DOHH2 (cell line): ENCODE measurements around the gene REXO4.
"Not testable (repeated sequence)": the region's sequence is repeated elsewhere in the genome, so short reads cannot be mapped to it uniquely, and the experiment has no call there.

Source experiments
- CTCF ChIP-seq: fragments of 200-600 bp; sonication (generic); IDR thresholded peaks from one replicate; pipeline ENCODE4 v1.5.1; 2014; ENCODE audit warnings: antibody characterized with exemption, mild to moderate bottlenecking, low read depth, low read length; ENCODE audit not compliant: poor library complexity, severe bottlenecking
- EZH2phosphoT487 ChIP-seq: fragments of 200-600 bp; sonication (generic); IDR thresholded peaks from 2 replicates; pipeline ENCODE4 v1.6.1; 2017; ENCODE audit warnings: borderline replicate concordance, mild to moderate bottlenecking, antibody characterized with exemption, low read length, moderate library complexity, mixed read lengths

- not testable (repeated sequence) for TF ChIP-seq CTCF, EZH2phosphoT487
Observed at GRCh38 chr9:133451865-133452264, 34.1 kb upstream of the REXO4 start.
